ENCODE data around the gene GTF2E1.

GTF2E1 gene

GRCh38 chr3:120828796-120829195 is 86.3 kb downstream of the GTF2E1 start:
- Histone ChIP-seq H3K36me3 (ENCODE audit: insufficient read depth, low read length) (no peaks in the 10 kb centered on the region), H3K4me1 (ENCODE audit: control insufficient read depth, insufficient read depth, low read length, unreplicated experiment) (no peaks in the 10 kb centered on the region), H2AFZ (ENCODE audit: low read length, unreplicated experiment) (no peak overlapping the region), H3K27ac (ENCODE audit: low read depth, low read length) (no peak overlapping the region), H3K79me2 (ENCODE audit: control insufficient read depth, insufficient read depth, low read length, unreplicated experiment) (no peaks in the 10 kb centered on the region), H3K27me3 (ENCODE audit: insufficient read depth, low read length) (peaks cover 44% of the 10 kb centered on the region), H3K4me3 (ENCODE audit: low read depth, low read length) (no peak overlapping the region)

- Histone ChIP-seq H3K4me1 (ENCODE audit: control insufficient read depth, insufficient read depth, low read length, unreplicated experiment) (no peaks in the 10 kb centered on the region), H3K36me3 (ENCODE audit: insufficient read depth, low read length) (no peaks in the 10 kb centered on the region), H3K27me3 (ENCODE audit: insufficient read depth, low read length) (peaks cover 33% of the 10 kb centered on the region), H3K27ac (ENCODE audit: low read depth, low read length) (no peak overlapping the region), H3K4me3 (ENCODE audit: low read depth, low read length) (no peak overlapping the region), H2AFZ (ENCODE audit: low read length, unreplicated experiment) (no peak overlapping the region), H3K79me2 (ENCODE audit: control insufficient read depth, insufficient read depth, low read length, unreplicated experiment) (no peaks in the 10 kb centered on the region)
These were observed 88.5 kb downstream of the GTF2E1 start for GRCh38 chr3:120831066-120831465.

Measured in ACC112 (cell line).